H1 (cell line): ENCODE measurements around the gene CACNG5. TPM values are rescaled to one million over a fixed set of nuclear protein-coding genes. Genes with fewer than 3 reads are reported as not detected.

Experiments
- CTCF ChIA-PET: fragments of 300-600 bp; sonication (Branson Sonifier 250); formaldehyde crosslinking; loops from one replicate; lab custom pipeline; 2021; ENCODE audit not compliant: partially characterized antibody; lab: Charles Lee
- POLR2A ChIA-PET: fragments of 300-600 bp; sonication (Branson Sonifier 250); formaldehyde crosslinking; loops from one replicate; lab custom pipeline; 2021; ENCODE audit warnings: inconsistent platforms; ENCODE audit not compliant: partially characterized antibody; lab: Charles Lee
- DNase-seq, 2 experiments: peaks; one replicate each; pipeline versions ENCODE4 v3.0.0 to v3.0.0-alpha.2; 2010 to 2022; ENCODE audit warnings: low spot score in 2 of 2, low read depth in 1 of 2, mixed read lengths in 1 of 2
- FAIRE-seq: peaks from 2 replicates; lab custom pipeline; 2011; peaks lifted over from hg19 to GRCh38; lab: Jason Lieb, UNC
- H2AFZ ChIP-seq: 2 replicates; pipeline ENCODE4 v1.8.1; 2012; ENCODE audit warnings: low read length, inconsistent platforms
- H2AK5ac ChIP-seq: 2 replicates; pipeline ENCODE4 v1.6.1; 2013; ENCODE audit warnings: low read depth, low read length
- H2BK120ac ChIP-seq: replicated peaks from 2 replicates; pipeline ENCODE3; 2013; ENCODE audit warnings: low read depth, low read length, inconsistent platforms
- H2BK12ac ChIP-seq: 2 replicates; pipeline ENCODE4 v1.6.1; 2013; ENCODE audit warnings: low read depth, low read length
- H2BK15ac ChIP-seq: 2 replicates; pipeline ENCODE4 v1.6.1; 2013; ENCODE audit warnings: low read length
- H2BK20ac ChIP-seq: 2 replicates; pipeline ENCODE4 v1.6.1; 2013; ENCODE audit warnings: low read length
- H2BK5ac ChIP-seq: 2 replicates; pipeline ENCODE4 v1.6.1; 2013; ENCODE audit warnings: low read depth, low read length
- H3K14ac ChIP-seq: 2 replicates; pipeline ENCODE4 v1.6.1; 2013; ENCODE audit warnings: inconsistent platforms; ENCODE audit not compliant: insufficient read length
- H3K18ac ChIP-seq: 2 replicates; pipeline ENCODE4 v1.6.1; 2013; ENCODE audit warnings: low read length; ENCODE audit errors: extremely low read depth
- H3K23ac ChIP-seq: 2 replicates; pipeline ENCODE4 v1.6.1; 2013; ENCODE audit warnings: inconsistent platforms; ENCODE audit not compliant: insufficient read length
- H3K23me2 ChIP-seq: 2 replicates; pipeline ENCODE4 v1.6.1; 2013; ENCODE audit warnings: low read depth, low read length
- H3K27ac ChIP-seq: 2 replicates; pipeline ENCODE4 v1.6.1; 2011; ENCODE audit warnings: low read depth, low read length, inconsistent platforms
- H3K27me3 ChIP-seq, 4 experiments: replicated peaks in 1 of 4; 1 replicate in 1 of 4; 2 replicates in 3 of 4; pipeline versions ENCODE4 v1.6.1 to v1.8.1; 2011 to 2013; ENCODE audit warnings: low read length in 3 of 4, mild to moderate bottlenecking in 3 of 4, inconsistent platforms in 2 of 4, mixed read lengths in 2 of 4, moderate library complexity in 1 of 4; ENCODE audit not compliant: control insufficient read depth in 3 of 4, insufficient read depth in 3 of 4; ENCODE audit errors: extremely low read depth in 1 of 4
- H3K36me3 ChIP-seq, 4 experiments: 2 replicates each; pipeline versions ENCODE4 v1.6.1 to v1.8.1; 2011 to 2013; ENCODE audit warnings: mild to moderate bottlenecking in 4 of 4, low read length in 3 of 4, moderate library complexity in 2 of 4, control low read depth in 1 of 4, inconsistent platforms in 1 of 4; ENCODE audit not compliant: insufficient read depth in 4 of 4, control insufficient read depth in 2 of 4
- H3K4ac ChIP-seq: replicated peaks from 2 replicates; pipeline ENCODE3; 2013; ENCODE audit warnings: low read length, low read depth, mixed read lengths, inconsistent platforms; ENCODE audit not compliant: insufficient read length
- H3K4me1 ChIP-seq, 4 experiments: replicated peaks in 1 of 4; 1 replicate in 1 of 4; 2 replicates in 3 of 4; pipeline versions ENCODE4 v1.6.1 to v1.8.1; 2011 to 2013; ENCODE audit warnings: low read length in 3 of 4, inconsistent platforms in 2 of 4, mixed read lengths in 1 of 4; ENCODE audit not compliant: insufficient read depth in 4 of 4, control insufficient read depth in 3 of 4
- H3K4me2 ChIP-seq, 2 experiments: 2 replicates each; pipeline versions ENCODE4 v1.6.1 to v1.8.1; 2011 to 2013; ENCODE audit warnings: low read depth in 2 of 2, low read length in 2 of 2, control low read depth in 1 of 2, inconsistent platforms in 1 of 2, mild to moderate bottlenecking in 1 of 2; ENCODE audit not compliant: insufficient read depth in 1 of 2
- H3K4me3 ChIP-seq, 4 experiments: fragments of 200-600, 300-600 bp in 1 of 4; sonication (generic), shearing (Covaris generic), sonication (Bioruptor Twin) in 1 of 4; 2 replicates each; pipeline versions ENCODE4 v1.5.1 to v1.8.1; 2011 to 2016; ENCODE audit warnings: low read length in 4 of 4, low read depth in 3 of 4, control low read depth in 2 of 4, inconsistent platforms in 2 of 4, mild to moderate bottlenecking in 2 of 4, mixed read lengths in 1 of 4, moderate library complexity in 1 of 4; ENCODE audit not compliant: insufficient read depth in 2 of 4; ENCODE audit errors: extremely low read depth in 1 of 4
- H3K56ac ChIP-seq: replicated peaks from 2 replicates; pipeline ENCODE3; 2013; ENCODE audit warnings: low read depth, mild to moderate bottlenecking, mixed read lengths, low read length, inconsistent platforms; ENCODE audit not compliant: insufficient read length
- H3K79me1 ChIP-seq: 2 replicates; pipeline ENCODE4 v1.6.1; 2013; ENCODE audit warnings: low read depth, low read length, control low read depth
- H3K79me2 ChIP-seq, 2 experiments: 2 replicates each; pipeline versions ENCODE4 v1.6.1 to v1.8.1; 2012 to 2013; ENCODE audit warnings: low read length in 2 of 2, mild to moderate bottlenecking in 2 of 2, inconsistent platforms in 1 of 2; ENCODE audit not compliant: insufficient read depth in 2 of 2, control insufficient read depth in 1 of 2
- H3K9ac ChIP-seq, 4 experiments: replicated peaks in 1 of 4; 1 replicate in 1 of 4; 2 replicates in 3 of 4; pipeline versions ENCODE4 v1.6.1 to v1.8.1; 2011 to 2013; ENCODE audit warnings: low read depth in 3 of 4, low read length in 3 of 4, control low read depth in 2 of 4, mild to moderate bottlenecking in 2 of 4, moderate library complexity in 2 of 4, inconsistent platforms in 1 of 4; ENCODE audit errors: extremely low read depth in 1 of 4
- H3K9me3 ChIP-seq, 2 experiments: 2 replicates each; pipeline versions ENCODE4 v1.6.1 to v1.8.1; 2012 to 2013; ENCODE audit warnings: mild to moderate bottlenecking in 2 of 2, moderate library complexity in 2 of 2, control low read depth in 1 of 2, inconsistent platforms in 1 of 2, low read depth in 1 of 2, low read length in 1 of 2, mixed read lengths in 1 of 2; ENCODE audit not compliant: insufficient read depth in 2 of 2
- H4K20me1 ChIP-seq, 2 experiments: replicated peaks in 1 of 2; 2 replicates each; pipeline versions ENCODE3 to v1.8.1; 2011 to 2013; ENCODE audit warnings: inconsistent platforms in 2 of 2, low read length in 2 of 2, mild to moderate bottlenecking in 1 of 2; ENCODE audit not compliant: insufficient read depth in 2 of 2, control insufficient read depth in 1 of 2
- H4K5ac ChIP-seq: 2 replicates; pipeline ENCODE4 v1.6.1; 2013; ENCODE audit warnings: low read length, low read depth, mixed read lengths, inconsistent platforms; ENCODE audit not compliant: insufficient read length
- H4K8ac ChIP-seq: 2 replicates; pipeline ENCODE4 v1.8.0; 2013; ENCODE audit warnings: mild to moderate bottlenecking, moderate library complexity, low read length, inconsistent platforms; ENCODE audit not compliant: insufficient read depth; ENCODE audit errors: extremely low read depth
- H4K91ac ChIP-seq: replicated peaks from 2 replicates; pipeline ENCODE3; 2013; ENCODE audit warnings: low read length, mixed read lengths, inconsistent platforms; ENCODE audit not compliant: insufficient read length
- ASH2L ChIP-seq: fragments of 200-600, 300-600 bp; sonication (generic); IDR thresholded peaks from one replicate; pipeline ENCODE4 v1.7.1; 2017; ENCODE audit warnings: low read length
- CREB1 ChIP-seq: IDR thresholded peaks from 2 replicates; pipeline ENCODE4 v1.6.1; 2012; ENCODE audit warnings: inconsistent platforms
- CTBP2 ChIP-seq: IDR thresholded peaks from 2 replicates; pipeline ENCODE4 v1.7.0; 2011; ENCODE audit warnings: borderline replicate concordance, mild to moderate bottlenecking, moderate library complexity, mixed read lengths, low read length; ENCODE audit not compliant: insufficient read depth, insufficient read length
- EGR1 ChIP-seq: IDR thresholded peaks from 2 replicates; pipeline ENCODE4 v1.6.1; 2011; ENCODE audit warnings: low read depth, low read length, borderline replicate concordance
- HDAC6 ChIP-seq: IDR thresholded peaks from one replicate; pipeline ENCODE4 v1.7.1; 2012; ENCODE audit warnings: low read depth, mild to moderate bottlenecking, inconsistent platforms, low read length, moderate library complexity
- JUND ChIP-seq: IDR thresholded peaks from 2 replicates; pipeline ENCODE4 v1.6.1; 2011; ENCODE audit warnings: mild to moderate bottlenecking, improper control_type of control experiment, low read length
- KDM4A ChIP-seq: IDR thresholded peaks from one replicate; pipeline ENCODE4 v1.7.1; 2012; ENCODE audit warnings: low read depth, mild to moderate bottlenecking, moderate library complexity, low read length, inconsistent platforms; ENCODE audit not compliant: severe bottlenecking
- KDM5A ChIP-seq: fragments of 200-600 bp; IDR thresholded peaks from 2 replicates; pipeline ENCODE4 v1.7.1; 2012; ENCODE audit warnings: mild to moderate bottlenecking, low read length, inconsistent platforms, mixed read lengths
- PHF8 ChIP-seq: fragments of 200-600 bp; sonication (generic); conservative IDR thresholded peaks from 2 replicates; pipeline ENCODE4 v1.7.1; 2012; ENCODE audit warnings: low read depth, mild to moderate bottlenecking, inconsistent platforms, low read length, moderate library complexity
- RNF2 ChIP-seq: fragments of 200-900, 300-1000 bp; sonication (generic); IDR thresholded peaks from 2 replicates; pipeline ENCODE4 v1.7.1; 2016; ENCODE audit warnings: borderline replicate concordance, low read depth, mild to moderate bottlenecking, antibody characterized with exemption, low read length; ENCODE audit not compliant: poor library complexity, severe bottlenecking; ENCODE audit errors: missing control alignments
- SAP30 ChIP-seq: fragments of 300-600 bp; sonication (generic); IDR thresholded peaks from 2 replicates; pipeline ENCODE4 v1.7.1; 2012; ENCODE audit warnings: low read length, moderate library complexity, mild to moderate bottlenecking, inconsistent platforms; ENCODE audit not compliant: insufficient read depth, insufficient replicate concordance
- SIRT6 ChIP-seq: IDR thresholded peaks from one replicate; pipeline ENCODE4 v1.7.1; 2012; ENCODE audit warnings: low read length, inconsistent platforms
- SP4 ChIP-seq: IDR thresholded peaks from 2 replicates; pipeline ENCODE4 v1.6.1; 2012; ENCODE audit warnings: low read length, inconsistent platforms
- TAF1 ChIP-seq: IDR thresholded peaks from 2 replicates; pipeline ENCODE4 v1.6.1; 2011; ENCODE audit warnings: mild to moderate bottlenecking, low read depth, low read length
- WGBS, 2 experiments: shearing (Covaris generic) in 1 of 2; methylation state at CpG; one replicate each; pipeline versions ENCODE4 v1.1.6 to v1.1.7; 2013 to 2015; ENCODE audit warnings: low lambda C conversion rate in 2 of 2, mixed read lengths in 2 of 2, inconsistent platforms in 1 of 2, low coverage in 1 of 2, missing lambda C conversion rate in 1 of 2; ENCODE audit not compliant: insufficient replicate concordance in 2 of 2, insufficient coverage in 1 of 2, insufficient read length in 1 of 2; ENCODE audit errors: extremely low coverage in 1 of 2, missing lambda C conversion rate in 1 of 2; 5-methylcytosine and 5-hydroxymethylcytosine counted together
- polyA plus RNA-seq, 7 experiments: library from polyadenylated mRNA; depleted of rRNA in 3 of 7; stranded (reverse) in 5 of 7; unstranded in 2 of 7; fragments of >200 nt in 5 of 7; fragments of 200-250 nt in 2 of 7; gene quantifications; 1 replicate in 5 of 7; 2 replicates in 1 of 7; 4 replicates in 1 of 7; pipeline versions ENCODE4 v1.2.1 to v1.2.3, GENCODE V29; 2011 to 2013; ENCODE audit warnings: missing spikeins in 2 of 7, mixed read lengths in 2 of 7
- total RNA-seq: library from RNA; stranded (reverse); fragmentation: NEBNext Ultra II Directional; extraction: Animal tissue kit (Norgen Biotek cat#: 25700); gene quantifications from 2 replicates; pipeline ENCODE4 v1.2.1, GENCODE V29; 2021
- TF ChIP-seq, protein P1 (sequence below): IDR thresholded peaks from 2 replicates; pipeline ENCODE4 v1.6.1; 2012; ENCODE audit warnings: inconsistent platforms

The CACNG5 gene
- total and polyA plus RNA-seq, 2 of the 8 experiments (the other 6 are each of a cell fraction or from before 2014, with no cell fraction given) = 2.2 to 3.1 TPM

DNA sequence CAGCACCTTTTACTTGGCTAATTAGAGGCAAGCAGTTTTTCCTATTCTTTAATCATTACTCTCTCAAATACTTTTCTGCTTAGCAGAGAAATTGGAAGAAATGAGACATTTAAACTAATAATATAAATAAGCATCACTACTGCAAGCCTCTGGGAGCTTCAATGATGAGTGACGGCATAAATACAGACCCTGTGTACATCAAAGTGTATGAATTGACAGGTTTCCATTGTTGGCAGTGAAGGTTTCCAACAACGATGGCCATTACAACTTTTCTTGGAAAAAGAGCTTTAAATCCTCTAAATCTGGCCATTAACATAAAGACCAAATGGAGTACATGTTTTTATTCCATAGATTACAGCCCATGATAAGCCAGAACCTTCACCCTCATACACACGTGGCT is 39.4 kb upstream of the CACNG5 start:
- Histone ChIP-seq H2BK20ac (no peak overlapping the region), H3K79me1 (no peaks in the 10 kb centered on the region), H3K27me3 (no peaks in the 10 kb centered on the region), H4K91ac (no peak overlapping the region), H4K20me1 (no peaks in the 10 kb centered on the region), H3K9ac (no peak overlapping the region), H3K4me3 (no peak overlapping the region), H3K23me2 (peaks cover 5% of the 10 kb centered on the region), H3K79me2 (no peaks in the 10 kb centered on the region), H4K5ac (no peak overlapping the region), H2BK12ac (no peak overlapping the region), H3K14ac (no peak overlapping the region), H4K8ac (no peak overlapping the region), H3K4ac (no peak overlapping the region), H3K23ac (no peak overlapping the region), H2BK5ac (no peak overlapping the region), H3K27ac (no peak overlapping the region), H3K56ac (no peak overlapping the region), H2AK5ac (no peak overlapping the region), H3K18ac (no peak overlapping the region), H2BK120ac (no peak overlapping the region), H2BK15ac (no peak overlapping the region), H3K9me3 (peaks cover 0 to 2% of the 10 kb centered on the region in 2 experiments; a peak in 1 of 4 replicates), H3K4me1 (no peaks in the 10 kb centered on the region; a peak in 1 of 7 replicates), H3K36me3 (no peaks in the 10 kb centered on the region), H2AFZ (no peak overlapping the region), H3K4me2 (no peak overlapping the region)
- ChIA-PET CTCF (no interaction called here), POLR2A (no interaction called here)
- DNase-seq = no peak
- WGBS, 2 experiments = 87% methylated on average over 3 of the region's 3 CpGs; no CpG with 5 or more reads in 1 of the 2 experiments
- no peak for FAIRE-seq
- TF ChIP-seq JUND = no peak
- TF ChIP-seq TAF1 = no peak
- no peak for TF ChIP-seq SP4
- no peak for TF ChIP-seq SAP30
- no peak for TF ChIP-seq PHF8
- no peak for TF ChIP-seq SIRT6
- no peak for TF ChIP-seq RNF2
- no peak for TF ChIP-seq CTBP2
- no peak for TF ChIP-seq EGR1
- TF ChIP-seq, protein P1, sequence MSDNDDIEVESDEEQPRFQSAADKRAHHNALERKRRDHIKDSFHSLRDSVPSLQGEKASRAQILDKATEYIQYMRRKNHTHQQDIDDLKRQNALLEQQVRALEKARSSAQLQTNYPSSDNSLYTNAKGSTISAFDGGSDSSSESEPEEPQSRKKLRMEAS = no peak
- TF ChIP-seq CREB1 = no peak
- no peak for TF ChIP-seq HDAC6
- TF ChIP-seq KDM5A = no peak
- no peak for TF ChIP-seq ASH2L
- no peak for TF ChIP-seq KDM4A
